ENCODE data around the gene VSX1. TPM values are rescaled to one million over a fixed set of nuclear protein-coding genes. Genes with fewer than 3 reads are reported as not detected.

VSX1 gene
- not detected in 2 replicates for polyA plus RNA-seq (2012; rRNA removed)
- not detected in 2 replicates for polyA plus RNA-seq (2012; cell fraction: cytosol; rRNA removed)
- polyA plus RNA-seq (2012; cell fraction: nucleus; rRNA removed): not detected in 2 replicates

GRCh38 chr20:25081730-25082497, at the start of gene VSX1:
Gene VSX1, minus strand, starts transcription at chr20:25082141. Its CDS starts 45 bp downstream, at chr20:25082096.
- Histone ChIP-seq H3K36me3 (replicated peaks in 1 of 2; ENCODE audit: control insufficient read depth in 1 of 2, insufficient read depth in 2 of 2, low read length in 1 of 2) (no peaks in the 10 kb centered on the region), H3K9me3 (no peaks in the 10 kb centered on the region), H4K20me1 (ENCODE audit: insufficient read depth) (no peaks in the 10 kb centered on the region), H3K9me2 (no peaks in the 10 kb centered on the region), H2AFZ (ENCODE audit: low read depth) (no peak within 1 kb of the TSS), H3K79me2 (ENCODE audit: insufficient read depth) (no peaks in the 10 kb centered on the region), H3K4me1 (ENCODE audit: control insufficient read depth in 1 of 2, insufficient read depth in 2 of 2, low read depth in 1 of 2, low read length in 1 of 2) (peaks cover 5 to 8% of the 10 kb centered on the region in 2 experiments; a peak in 1 of 4 replicates), H3K9ac (no peak within 1 kb of the TSS), H3F3A (replicated peaks; ENCODE audit: insufficient read depth) (no peaks in the 10 kb centered on the region), H3K27ac (ENCODE audit: low read depth in 2 of 2, low read length in 1 of 2) (no peak within 1 kb of the TSS), H3K4me2 (no peak within 1 kb of the TSS), H3K27me3 (ENCODE audit: insufficient read depth) (peaks cover 88% of the 10 kb centered on the region), H3K4me3 (ENCODE audit: low read depth in 2 of 2, low read length in 1 of 2) (peak within 1 kb of the TSS in 1 of 2 experiments; percentile 1; a peak in 1 of 4 replicates)
- peak; percentile 54 for DNase-seq
- CTCF ChIA-PET: interaction anchor here (0.6 kb wide), 1 partner anchor 11 kb away, joined by 3 read pairs; no protein-coding TSS in a partner anchor
- no peak for TF ChIP-seq GATA2 (CRISPR knock-in tag; IDR thresholded peaks at IDR 0.05)
- TF ChIP-seq TEAD4 (IDR thresholded peaks at IDR 0.05; ENCODE audit: borderline replicate concordance, insufficient read depth): no peak
- no peak for TF ChIP-seq GABPA (IDR thresholded peaks at IDR 0.05; ENCODE audit: low read depth)
- TF ChIP-seq MEF2A (IDR thresholded peaks at IDR 0.05; ENCODE audit: borderline replicate concordance, low read depth): no peak
- TF ChIP-seq JUND (IDR thresholded peaks at IDR 0.05): no peak
- no peak for TF ChIP-seq EZH2phosphoT487 (IDR thresholded peaks at IDR 0.05; ENCODE audit: borderline replicate concordance, low read depth)
- no peak for TF ChIP-seq SIN3A (IDR thresholded peaks at IDR 0.05; ENCODE audit: borderline replicate concordance, low read depth, low read length)
- TF ChIP-seq CHD2 (IDR thresholded peaks at IDR 0.05; ENCODE audit: low read length, partially characterized antibody): no peak
- no peak for TF ChIP-seq ELF1 (IDR thresholded peaks at IDR 0.05)
- TF ChIP-seq NFIC (IDR thresholded peaks at IDR 0.05; ENCODE audit: borderline replicate concordance): no peak
- TF ChIP-seq FOSL2 (IDR thresholded peaks at IDR 0.05; ENCODE audit: borderline replicate concordance, low read depth): no peak
- no peak for TF ChIP-seq FOXM1 (IDR thresholded peaks at IDR 0.05; ENCODE audit: low read depth)
- no peak for TF ChIP-seq ZBTB33 (IDR thresholded peaks at IDR 0.05; ENCODE audit: borderline replicate concordance, low read depth)
- no peak for TF ChIP-seq SMC3 (IDR thresholded peaks at IDR 0.05; ENCODE audit: low read depth, low read length)
- no peak for TF ChIP-seq CTCF (IDR thresholded peaks at IDR 0.05)
- no peak for TF ChIP-seq RXRA (IDR thresholded peaks at IDR 0.05; ENCODE audit: borderline replicate concordance, low read depth)
- TF ChIP-seq MXI1 (IDR thresholded peaks at IDR 0.05; ENCODE audit: low read depth, low read length): no peak
- TF ChIP-seq REST (IDR thresholded peaks at IDR 0.05; ENCODE audit: low read depth, low read length): no peak
- no peak for TF ChIP-seq USF1 (IDR thresholded peaks at IDR 0.05; ENCODE audit: borderline replicate concordance, low read depth)
- POLR2A ChIA-PET: no interaction called here
- 39% methylated on average over 17 of the region's 67 CpGs for WGBS (ENCODE audit: low lambda C conversion rate)

All from SK-N-SH (cell line).